ENCODE measurements around the gene ATP5F1B.

Gene ATP5F1B

DNA sequence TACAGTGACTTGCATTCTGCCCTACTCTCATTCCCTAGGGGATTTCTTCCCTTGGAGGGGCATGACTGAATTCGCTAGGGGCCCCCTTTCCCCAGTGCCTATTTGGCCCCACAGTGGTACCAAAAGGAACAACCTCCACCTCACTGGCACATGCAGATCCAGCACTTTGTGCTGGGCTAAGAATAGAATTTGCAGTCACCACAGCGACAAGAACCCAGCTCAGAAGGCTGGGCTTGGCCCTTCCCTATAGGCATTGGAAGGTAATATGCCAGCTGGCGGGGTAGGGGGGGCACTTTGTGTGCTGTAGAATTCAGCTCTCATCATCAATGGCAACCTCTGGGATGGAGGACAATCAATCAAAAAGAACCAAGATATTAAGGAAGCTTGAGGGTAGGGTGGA is 29.5 kb downstream of the ATP5F1B start:
- no peak for FAIRE-seq

DNA sequence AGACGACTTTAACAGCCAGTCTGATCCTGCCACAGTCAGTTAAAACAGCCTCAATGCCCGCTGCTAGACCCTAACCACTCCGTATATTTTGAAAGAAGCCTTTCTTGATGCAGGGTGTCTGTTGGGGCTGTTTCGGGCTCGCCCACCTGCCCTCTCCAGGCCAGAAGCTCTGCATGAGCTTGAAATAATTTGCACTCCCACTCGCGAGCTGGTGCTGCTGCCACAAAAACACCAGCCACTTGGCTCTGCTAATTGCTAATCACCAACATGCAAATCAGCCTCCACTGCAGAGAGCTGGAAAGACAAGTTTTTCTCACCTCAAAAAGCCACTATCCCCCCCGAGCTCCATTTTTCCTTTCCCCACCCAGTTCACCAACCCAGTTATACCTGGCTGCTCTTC is 31.2 kb downstream of the ATP5F1B start:
- no peak for FAIRE-seq

DNA sequence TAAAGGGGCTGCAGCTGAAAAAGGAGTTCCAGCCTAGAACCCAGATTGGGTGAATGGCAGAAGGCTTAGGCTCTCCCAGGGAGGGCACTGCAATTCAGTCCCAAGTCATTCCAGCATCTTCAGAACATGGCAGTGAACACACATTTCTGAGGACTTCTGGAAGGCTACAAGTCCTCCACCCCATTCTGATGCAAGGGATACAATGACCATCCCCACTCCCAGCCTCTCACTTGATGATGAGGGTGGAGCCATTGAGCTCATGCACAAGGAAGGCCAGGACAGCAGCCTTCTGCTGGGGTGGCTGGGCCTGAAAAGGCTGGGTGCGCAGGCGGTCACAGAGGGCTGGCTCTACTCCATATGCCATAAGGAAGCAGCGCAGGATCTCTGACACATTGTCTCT is 41.4 kb downstream of the ATP5F1B start:
- no peak for FAIRE-seq

DNA sequence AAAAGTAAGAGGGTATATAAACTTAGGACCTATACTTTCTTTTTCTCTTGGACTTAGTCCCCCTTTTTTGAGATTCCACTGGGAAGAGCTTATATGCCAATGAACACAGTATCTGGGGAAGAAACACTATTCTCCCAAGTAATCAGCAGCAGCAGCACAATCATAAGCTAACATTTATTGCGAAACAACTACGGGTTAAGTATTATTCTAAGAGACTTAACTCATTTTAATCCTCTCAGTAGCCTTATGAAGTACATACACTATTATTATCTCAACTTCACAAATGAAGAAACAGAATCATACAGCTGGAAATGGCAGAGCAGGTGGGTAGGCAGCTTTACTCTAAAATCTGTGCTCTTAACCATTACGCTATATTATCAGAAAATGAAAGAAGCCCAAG is 43.5 kb downstream of the ATP5F1B start:
- no peak for FAIRE-seq

DNA sequence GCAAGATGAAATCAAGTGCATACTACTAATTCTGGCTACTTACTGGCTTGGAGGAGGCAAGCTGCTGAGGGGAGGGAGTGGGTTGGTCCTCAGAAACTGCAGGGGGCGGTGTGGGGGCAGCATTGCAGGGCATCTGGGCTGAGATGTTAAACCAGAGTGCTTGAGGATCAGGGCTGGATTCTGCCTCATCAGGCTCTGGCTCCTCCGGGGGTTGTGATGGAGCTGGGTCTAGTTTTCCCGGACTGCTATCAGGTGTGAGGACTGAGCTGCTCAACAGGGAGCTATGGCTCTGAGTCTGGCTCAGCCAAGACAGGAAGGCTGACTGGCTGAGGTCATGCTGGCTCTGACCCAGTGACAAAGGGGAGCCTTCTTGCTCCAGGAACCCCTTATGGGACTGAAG is 44.3 kb downstream of the ATP5F1B start:
- FAIRE-seq, result no peak

DNA sequence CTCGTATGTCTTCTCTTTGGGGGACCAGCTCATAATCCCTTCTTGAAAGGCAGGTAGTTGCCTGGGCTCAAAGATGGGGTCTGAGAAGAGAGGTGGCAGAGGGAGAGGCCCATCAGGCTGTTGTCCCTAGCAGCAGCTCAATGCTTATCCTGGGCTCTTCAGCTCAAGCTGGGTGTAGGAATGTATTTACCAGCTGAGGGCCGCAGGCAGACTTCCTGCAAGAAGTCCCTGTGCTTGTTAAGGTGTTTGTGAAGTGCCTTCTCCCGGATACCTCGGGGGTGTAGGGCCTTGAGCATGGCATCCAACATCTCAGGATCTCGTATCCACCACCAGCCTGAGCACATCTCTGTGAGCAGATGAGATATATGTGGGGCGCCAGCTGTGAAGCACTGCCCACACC is 45.0 kb downstream of the ATP5F1B start:
- FAIRE-seq, result no peak

DNA sequence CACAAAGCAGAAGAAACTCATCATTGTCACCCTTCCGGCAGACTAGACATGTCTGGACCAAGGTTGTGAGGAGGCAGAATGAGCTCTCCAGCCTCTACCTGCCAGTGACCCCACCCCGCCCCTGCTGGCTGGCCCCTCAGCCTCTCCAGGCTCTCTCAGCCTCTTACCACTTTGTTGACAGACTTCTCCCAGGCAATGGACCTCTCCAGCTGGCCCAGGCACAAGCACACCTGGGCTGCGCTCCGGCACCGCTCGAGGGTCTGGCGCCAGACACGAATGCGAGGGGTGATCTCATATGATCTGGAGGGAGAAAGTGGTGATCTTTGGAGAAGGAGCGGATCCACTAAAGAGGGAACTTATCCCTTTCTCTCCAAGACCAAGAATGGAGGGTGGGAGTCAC is 46.0 kb downstream of the ATP5F1B start:
- no peak for FAIRE-seq

DNA sequence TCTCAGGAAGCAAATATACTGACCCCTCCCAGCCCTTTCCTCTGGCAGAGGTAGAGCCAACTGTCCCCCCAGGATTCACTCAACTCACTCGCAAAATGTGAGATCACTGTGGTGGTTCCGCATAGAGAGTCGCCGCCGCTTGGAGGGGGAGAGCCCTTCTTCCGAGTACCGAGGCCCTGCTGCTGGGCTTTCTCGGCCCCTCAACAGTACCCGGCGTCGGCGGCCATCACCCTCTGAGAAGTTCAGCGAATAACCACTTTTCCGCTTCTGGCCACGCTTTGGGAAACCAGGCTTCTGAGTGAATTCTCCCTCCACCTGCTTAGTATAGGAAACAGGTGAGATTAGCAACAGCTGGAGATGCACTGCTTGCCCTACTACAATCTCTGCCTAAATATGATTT is 46.7 kb downstream of the ATP5F1B start:
- no peak for FAIRE-seq

DNA sequence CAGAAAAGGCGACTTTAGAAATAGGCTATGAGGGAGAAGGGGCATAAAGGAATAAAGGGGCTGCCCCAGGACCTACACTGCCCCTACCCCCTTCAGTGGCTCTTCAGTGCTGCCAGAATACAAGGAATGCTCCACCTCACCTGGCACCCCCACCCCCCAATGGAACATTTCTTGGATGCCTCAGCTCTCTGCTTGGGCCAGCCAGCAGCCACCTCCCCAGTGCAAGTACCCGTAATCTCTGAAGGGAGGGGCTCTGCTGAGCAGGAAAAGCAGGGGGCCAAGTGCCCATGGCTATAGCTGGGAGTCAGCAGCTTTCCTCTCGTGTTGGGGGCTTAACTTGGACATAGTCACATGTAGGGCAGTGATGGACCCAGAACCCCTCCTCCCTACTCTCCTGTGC is 49.0 kb downstream of the ATP5F1B start:
- no peak for FAIRE-seq

DNA sequence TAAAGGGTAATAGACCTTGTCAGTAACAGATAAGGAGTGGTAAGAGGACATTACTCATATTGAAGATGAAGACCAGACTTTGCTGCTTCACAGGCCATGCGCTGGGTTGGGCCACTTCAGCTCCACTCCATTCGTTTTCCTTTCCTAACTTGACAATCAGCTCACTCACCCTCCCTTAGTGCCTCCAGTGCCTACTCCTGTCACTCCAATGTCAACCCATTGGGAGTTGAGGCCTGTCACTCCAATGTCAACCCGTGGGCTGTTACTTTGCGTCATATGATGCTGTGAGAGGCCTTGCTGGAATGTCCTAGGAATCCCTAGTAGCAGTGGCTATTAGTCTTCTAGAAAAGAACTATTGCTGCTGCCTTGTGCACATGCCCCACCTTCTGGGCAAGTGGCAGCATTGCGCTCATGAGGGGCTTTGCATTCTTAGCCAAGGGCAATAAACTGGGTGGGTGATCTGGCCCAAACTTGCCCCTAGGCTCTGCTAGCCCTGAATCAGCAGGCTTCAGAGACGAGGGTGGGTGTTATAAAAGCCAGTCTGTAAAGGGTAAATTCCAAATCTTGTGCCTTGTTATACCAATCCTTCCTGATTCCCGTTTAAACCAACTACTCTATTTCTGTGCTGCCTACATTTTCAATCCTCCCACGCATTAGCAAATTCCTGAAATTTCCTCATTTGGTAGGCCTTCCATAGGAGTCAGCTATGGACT is 51.7 kb downstream of the ATP5F1B start:
- FAIRE-seq, result no peak

DNA sequence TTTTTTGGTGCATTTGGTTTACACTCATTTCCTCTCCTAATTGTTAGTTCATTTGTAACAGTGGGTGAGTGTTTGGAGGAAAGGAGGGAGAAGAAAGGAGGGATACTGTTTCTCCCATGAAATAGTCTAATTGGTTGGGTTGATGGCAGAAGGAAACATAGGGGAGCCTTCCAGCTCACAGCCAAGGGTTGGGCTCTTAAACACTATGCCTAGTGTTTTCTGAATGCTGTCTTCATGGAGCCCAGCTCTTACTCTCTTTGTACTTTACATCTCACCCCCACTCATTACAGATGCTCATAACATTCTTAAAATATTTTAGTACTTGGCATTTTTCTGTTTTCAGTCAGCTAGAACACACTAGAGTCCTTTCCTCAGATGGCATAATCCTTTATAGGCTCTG is 53.8 kb downstream of the ATP5F1B start:
- no peak for FAIRE-seq

DNA sequence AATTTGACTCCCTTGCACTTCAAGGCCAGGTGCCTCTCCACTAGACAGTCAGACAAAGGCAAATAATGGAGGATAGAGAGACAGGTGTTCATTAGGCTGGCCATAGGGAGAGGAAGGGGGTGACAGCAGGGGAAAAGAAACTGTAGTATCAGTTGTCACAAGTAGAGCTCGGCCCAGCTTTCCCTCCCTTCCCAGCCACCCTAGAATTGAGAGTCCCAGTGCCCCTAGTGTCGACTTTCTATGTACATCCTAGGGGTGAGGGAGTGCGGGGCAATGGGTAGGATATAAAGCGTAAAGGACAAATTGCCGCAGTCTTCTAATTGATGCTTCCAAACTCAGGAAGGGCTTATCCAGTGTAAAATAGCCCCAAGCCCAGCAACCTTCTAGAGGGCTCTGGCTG is 54.7 kb downstream of the ATP5F1B start:
- FAIRE-seq, result no peak

DNA sequence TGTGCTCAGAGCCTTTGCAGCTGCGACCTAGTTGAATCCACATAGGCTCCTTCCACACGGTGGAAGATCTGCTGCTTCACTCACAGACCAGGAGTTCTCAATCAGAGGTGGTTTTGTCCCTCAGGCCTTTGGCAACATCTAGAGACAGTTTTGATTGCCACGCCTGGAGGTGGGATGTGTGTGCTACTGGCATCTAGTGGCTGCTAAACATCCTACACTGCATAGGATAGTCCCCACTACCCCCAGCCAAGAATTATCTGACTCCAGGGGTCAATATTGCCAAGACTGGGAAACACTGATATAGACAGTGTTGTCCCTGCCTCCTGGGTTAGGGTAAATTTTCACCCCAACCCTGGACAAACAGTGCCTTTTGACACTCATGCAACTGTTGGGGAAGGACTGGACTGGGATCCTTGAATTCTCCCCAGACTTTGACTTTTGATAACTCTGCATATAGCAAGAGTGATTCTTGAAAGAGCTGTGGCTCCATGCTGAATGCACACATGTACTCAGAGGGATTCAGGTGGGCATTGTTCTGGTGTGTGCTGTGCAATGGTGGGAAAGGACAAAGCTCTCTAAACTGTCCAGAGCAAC is 55.5 kb downstream of the ATP5F1B start:
- FAIRE-seq, result no peak

DNA sequence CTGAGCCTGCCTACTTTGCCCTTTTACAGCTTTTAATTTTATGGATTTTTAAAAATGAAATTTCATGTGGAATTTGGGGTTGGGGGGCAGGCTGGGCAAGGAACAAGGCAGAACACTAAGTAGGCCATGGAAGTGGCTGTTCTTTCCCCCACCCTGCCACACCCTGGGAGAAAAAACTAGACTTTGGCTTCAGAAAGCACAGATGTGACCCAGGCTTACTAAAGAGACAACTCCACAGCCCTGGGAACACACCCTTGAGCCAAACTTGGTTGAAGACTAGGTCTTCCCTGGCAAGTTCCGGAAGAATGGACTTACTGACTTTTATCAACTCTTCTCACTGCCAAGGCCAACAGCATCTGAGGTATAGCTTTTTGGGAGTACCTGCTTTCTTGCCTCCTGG is 56.0 kb downstream of the ATP5F1B start:
- FAIRE-seq, result no peak
